H1 (cell line): Measurements from ENCODE around the gene SAMMSON. TPM values are rescaled to one million over a fixed set of nuclear protein-coding genes. Genes with fewer than 3 reads are reported as not detected.

Experiments used
- CTCF ChIA-PET: fragments of 300-600 bp; sonication (Branson Sonifier 250); formaldehyde crosslinking; loops from one replicate; lab custom pipeline; 2021; ENCODE audit not compliant: partially characterized antibody; lab: Charles Lee
- POLR2A ChIA-PET: fragments of 300-600 bp; sonication (Branson Sonifier 250); formaldehyde crosslinking; loops from one replicate; lab custom pipeline; 2021; ENCODE audit warnings: inconsistent platforms; ENCODE audit not compliant: partially characterized antibody; lab: Charles Lee
- DNase-seq, 2 experiments: peaks; one replicate each; pipeline versions ENCODE4 v3.0.0 to v3.0.0-alpha.2; 2010 to 2022; ENCODE audit warnings: low spot score in 2 of 2, low read depth in 1 of 2, mixed read lengths in 1 of 2
- FAIRE-seq: peaks from 2 replicates; lab custom pipeline; 2011; peaks lifted over from hg19 to GRCh38; lab: Jason Lieb, UNC
- H2AFZ ChIP-seq: 2 replicates; pipeline ENCODE4 v1.8.1; 2012; ENCODE audit warnings: low read length, inconsistent platforms
- H2AK5ac ChIP-seq: 2 replicates; pipeline ENCODE4 v1.6.1; 2013; ENCODE audit warnings: low read depth, low read length
- H2BK120ac ChIP-seq: replicated peaks from 2 replicates; pipeline ENCODE3; 2013; ENCODE audit warnings: low read depth, low read length, inconsistent platforms
- H2BK12ac ChIP-seq: 2 replicates; pipeline ENCODE4 v1.6.1; 2013; ENCODE audit warnings: low read depth, low read length
- H2BK15ac ChIP-seq: 2 replicates; pipeline ENCODE4 v1.6.1; 2013; ENCODE audit warnings: low read length
- H2BK20ac ChIP-seq: 2 replicates; pipeline ENCODE4 v1.6.1; 2013; ENCODE audit warnings: low read length
- H2BK5ac ChIP-seq: 2 replicates; pipeline ENCODE4 v1.6.1; 2013; ENCODE audit warnings: low read depth, low read length
- H3K14ac ChIP-seq: 2 replicates; pipeline ENCODE4 v1.6.1; 2013; ENCODE audit warnings: inconsistent platforms; ENCODE audit not compliant: insufficient read length
- H3K18ac ChIP-seq: 2 replicates; pipeline ENCODE4 v1.6.1; 2013; ENCODE audit warnings: low read length; ENCODE audit errors: extremely low read depth
- H3K23ac ChIP-seq: 2 replicates; pipeline ENCODE4 v1.6.1; 2013; ENCODE audit warnings: inconsistent platforms; ENCODE audit not compliant: insufficient read length
- H3K23me2 ChIP-seq: 2 replicates; pipeline ENCODE4 v1.6.1; 2013; ENCODE audit warnings: low read depth, low read length
- H3K27ac ChIP-seq: 2 replicates; pipeline ENCODE4 v1.6.1; 2011; ENCODE audit warnings: low read depth, low read length, inconsistent platforms
- H3K27me3 ChIP-seq, 4 experiments: replicated peaks in 1 of 4; 1 replicate in 1 of 4; 2 replicates in 3 of 4; pipeline versions ENCODE4 v1.6.1 to v1.8.1; 2011 to 2013; ENCODE audit warnings: low read length in 3 of 4, mild to moderate bottlenecking in 3 of 4, inconsistent platforms in 2 of 4, mixed read lengths in 2 of 4, moderate library complexity in 1 of 4; ENCODE audit not compliant: control insufficient read depth in 3 of 4, insufficient read depth in 3 of 4; ENCODE audit errors: extremely low read depth in 1 of 4
- H3K36me3 ChIP-seq, 4 experiments: 2 replicates each; pipeline versions ENCODE4 v1.6.1 to v1.8.1; 2011 to 2013; ENCODE audit warnings: mild to moderate bottlenecking in 4 of 4, low read length in 3 of 4, moderate library complexity in 2 of 4, control low read depth in 1 of 4, inconsistent platforms in 1 of 4; ENCODE audit not compliant: insufficient read depth in 4 of 4, control insufficient read depth in 2 of 4
- H3K4ac ChIP-seq: replicated peaks from 2 replicates; pipeline ENCODE3; 2013; ENCODE audit warnings: low read length, low read depth, mixed read lengths, inconsistent platforms; ENCODE audit not compliant: insufficient read length
- H3K4me1 ChIP-seq, 4 experiments: replicated peaks in 1 of 4; 1 replicate in 1 of 4; 2 replicates in 3 of 4; pipeline versions ENCODE4 v1.6.1 to v1.8.1; 2011 to 2013; ENCODE audit warnings: low read length in 3 of 4, inconsistent platforms in 2 of 4, mixed read lengths in 1 of 4; ENCODE audit not compliant: insufficient read depth in 4 of 4, control insufficient read depth in 3 of 4
- H3K4me2 ChIP-seq, 2 experiments: 2 replicates each; pipeline versions ENCODE4 v1.6.1 to v1.8.1; 2011 to 2013; ENCODE audit warnings: low read depth in 2 of 2, low read length in 2 of 2, control low read depth in 1 of 2, inconsistent platforms in 1 of 2, mild to moderate bottlenecking in 1 of 2; ENCODE audit not compliant: insufficient read depth in 1 of 2
- H3K4me3 ChIP-seq, 4 experiments: fragments of 200-600, 300-600 bp in 1 of 4; sonication (generic), shearing (Covaris generic), sonication (Bioruptor Twin) in 1 of 4; 2 replicates each; pipeline versions ENCODE4 v1.5.1 to v1.8.1; 2011 to 2016; ENCODE audit warnings: low read length in 4 of 4, low read depth in 3 of 4, control low read depth in 2 of 4, inconsistent platforms in 2 of 4, mild to moderate bottlenecking in 2 of 4, mixed read lengths in 1 of 4, moderate library complexity in 1 of 4; ENCODE audit not compliant: insufficient read depth in 2 of 4; ENCODE audit errors: extremely low read depth in 1 of 4
- H3K56ac ChIP-seq: replicated peaks from 2 replicates; pipeline ENCODE3; 2013; ENCODE audit warnings: low read depth, mild to moderate bottlenecking, mixed read lengths, low read length, inconsistent platforms; ENCODE audit not compliant: insufficient read length
- H3K79me1 ChIP-seq: 2 replicates; pipeline ENCODE4 v1.6.1; 2013; ENCODE audit warnings: low read depth, low read length, control low read depth
- H3K79me2 ChIP-seq, 2 experiments: 2 replicates each; pipeline versions ENCODE4 v1.6.1 to v1.8.1; 2012 to 2013; ENCODE audit warnings: low read length in 2 of 2, mild to moderate bottlenecking in 2 of 2, inconsistent platforms in 1 of 2; ENCODE audit not compliant: insufficient read depth in 2 of 2, control insufficient read depth in 1 of 2
- H3K9ac ChIP-seq, 4 experiments: replicated peaks in 1 of 4; 1 replicate in 1 of 4; 2 replicates in 3 of 4; pipeline versions ENCODE4 v1.6.1 to v1.8.1; 2011 to 2013; ENCODE audit warnings: low read depth in 3 of 4, low read length in 3 of 4, control low read depth in 2 of 4, mild to moderate bottlenecking in 2 of 4, moderate library complexity in 2 of 4, inconsistent platforms in 1 of 4; ENCODE audit errors: extremely low read depth in 1 of 4
- H3K9me3 ChIP-seq, 2 experiments: 2 replicates each; pipeline versions ENCODE4 v1.6.1 to v1.8.1; 2012 to 2013; ENCODE audit warnings: mild to moderate bottlenecking in 2 of 2, moderate library complexity in 2 of 2, control low read depth in 1 of 2, inconsistent platforms in 1 of 2, low read depth in 1 of 2, low read length in 1 of 2, mixed read lengths in 1 of 2; ENCODE audit not compliant: insufficient read depth in 2 of 2
- H4K20me1 ChIP-seq, 2 experiments: replicated peaks in 1 of 2; 2 replicates each; pipeline versions ENCODE3 to v1.8.1; 2011 to 2013; ENCODE audit warnings: inconsistent platforms in 2 of 2, low read length in 2 of 2, mild to moderate bottlenecking in 1 of 2; ENCODE audit not compliant: insufficient read depth in 2 of 2, control insufficient read depth in 1 of 2
- H4K5ac ChIP-seq: 2 replicates; pipeline ENCODE4 v1.6.1; 2013; ENCODE audit warnings: low read length, low read depth, mixed read lengths, inconsistent platforms; ENCODE audit not compliant: insufficient read length
- H4K8ac ChIP-seq: 2 replicates; pipeline ENCODE4 v1.8.0; 2013; ENCODE audit warnings: mild to moderate bottlenecking, moderate library complexity, low read length, inconsistent platforms; ENCODE audit not compliant: insufficient read depth; ENCODE audit errors: extremely low read depth
- H4K91ac ChIP-seq: replicated peaks from 2 replicates; pipeline ENCODE3; 2013; ENCODE audit warnings: low read length, mixed read lengths, inconsistent platforms; ENCODE audit not compliant: insufficient read length
- FOSL1 ChIP-seq: IDR thresholded peaks from 2 replicates; pipeline ENCODE4 v1.6.1; 2011; ENCODE audit warnings: mild to moderate bottlenecking, low read depth, low read length, moderate library complexity; ENCODE audit not compliant: insufficient read depth
- HDAC6 ChIP-seq: IDR thresholded peaks from one replicate; pipeline ENCODE4 v1.7.1; 2012; ENCODE audit warnings: low read depth, mild to moderate bottlenecking, inconsistent platforms, low read length, moderate library complexity
- NRF1 ChIP-seq: IDR thresholded peaks from 2 replicates; pipeline ENCODE4 v1.6.1; 2011; ENCODE audit warnings: mild to moderate bottlenecking, low read depth, low read length, improper control_type of control experiment
- POU5F1 ChIP-seq: IDR thresholded peaks from 2 replicates; pipeline ENCODE4 v1.6.1; 2011; ENCODE audit warnings: low read depth, mild to moderate bottlenecking, low read length, moderate library complexity
- SP2 ChIP-seq: IDR thresholded peaks from 2 replicates; pipeline ENCODE4 v1.6.1; 2012; ENCODE audit warnings: mild to moderate bottlenecking, low read length, inconsistent platforms
- TAF1 ChIP-seq: IDR thresholded peaks from 2 replicates; pipeline ENCODE4 v1.6.1; 2011; ENCODE audit warnings: mild to moderate bottlenecking, low read depth, low read length
- TAF7 ChIP-seq: optimal IDR thresholded peaks from 2 replicates; pipeline ENCODE3; 2011; ENCODE audit warnings: low read depth, mild to moderate bottlenecking, inconsistent platforms, low read length, moderate library complexity, borderline replicate concordance
- WGBS, 2 experiments: shearing (Covaris generic) in 1 of 2; methylation state at CpG; one replicate each; pipeline versions ENCODE4 v1.1.6 to v1.1.7; 2013 to 2015; ENCODE audit warnings: low lambda C conversion rate in 2 of 2, mixed read lengths in 2 of 2, inconsistent platforms in 1 of 2, low coverage in 1 of 2, missing lambda C conversion rate in 1 of 2; ENCODE audit not compliant: insufficient replicate concordance in 2 of 2, insufficient coverage in 1 of 2, insufficient read length in 1 of 2; ENCODE audit errors: extremely low coverage in 1 of 2, missing lambda C conversion rate in 1 of 2; 5-methylcytosine and 5-hydroxymethylcytosine counted together
- polyA plus RNA-seq, 7 experiments: library from polyadenylated mRNA; depleted of rRNA in 3 of 7; stranded (reverse) in 5 of 7; unstranded in 2 of 7; fragments of >200 nt in 5 of 7; fragments of 200-250 nt in 2 of 7; gene quantifications; 1 replicate in 5 of 7; 2 replicates in 1 of 7; 4 replicates in 1 of 7; pipeline versions ENCODE4 v1.2.1 to v1.2.3, GENCODE V29; 2011 to 2013; ENCODE audit warnings: missing spikeins in 2 of 7, mixed read lengths in 2 of 7
- total RNA-seq: library from RNA; stranded (reverse); fragmentation: NEBNext Ultra II Directional; extraction: Animal tissue kit (Norgen Biotek cat#: 25700); gene quantifications from 2 replicates; pipeline ENCODE4 v1.2.1, GENCODE V29; 2021
- TF ChIP-seq, protein P1 (sequence below): IDR thresholded peaks from 2 replicates; pipeline ENCODE4 v1.6.1; 2012; ENCODE audit warnings: inconsistent platforms

The SAMMSON gene
- total and polyA plus RNA-seq, 2 of the 8 experiments (the other 6 are each of a cell fraction or from before 2014, with no cell fraction given) = not detected

DNA sequence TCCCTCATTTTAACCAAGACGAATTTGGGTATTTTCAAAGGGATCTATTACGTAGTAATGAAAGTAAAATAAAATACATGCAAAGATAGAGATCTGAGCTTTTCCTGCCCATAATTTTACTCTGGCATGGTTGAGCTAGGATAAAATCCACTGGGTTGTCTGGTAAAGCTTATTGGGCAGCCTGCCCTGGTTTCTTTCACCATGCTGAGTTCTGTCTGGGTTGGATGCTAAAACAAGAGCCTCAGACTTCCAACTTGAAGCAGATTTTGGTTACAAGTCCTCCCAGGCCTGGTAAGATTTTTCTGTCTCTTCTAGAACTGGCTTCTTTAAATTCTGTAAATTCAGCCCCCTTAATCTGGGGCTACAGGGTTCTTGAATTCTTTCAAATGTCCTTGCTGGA is 86.8 kb downstream of the SAMMSON start:
- TF ChIP-seq, protein P1, sequence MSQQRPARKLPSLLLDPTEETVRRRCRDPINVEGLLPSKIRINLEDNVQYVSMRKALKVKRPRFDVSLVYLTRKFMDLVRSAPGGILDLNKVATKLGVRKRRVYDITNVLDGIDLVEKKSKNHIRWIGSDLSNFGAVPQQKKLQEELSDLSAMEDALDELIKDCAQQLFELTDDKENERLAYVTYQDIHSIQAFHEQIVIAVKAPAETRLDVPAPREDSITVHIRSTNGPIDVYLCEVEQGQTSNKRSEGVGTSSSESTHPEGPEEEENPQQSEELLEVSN = no peak
- no peak for TF ChIP-seq NRF1
- TF ChIP-seq POU5F1 = no peak
- no peak for TF ChIP-seq TAF7
- TF ChIP-seq HDAC6 = no peak
- TF ChIP-seq SP2 = no peak
- TF ChIP-seq FOSL1 = no peak
- TF ChIP-seq TAF1 = no peak
- TF ChIP-seq, all 59 proteins: peak for 0
- no peak overlapping the region for H3K14ac ChIP-seq
- H3K18ac ChIP-seq = no peak overlapping the region
- no peak overlapping the region for H4K8ac ChIP-seq
- no peak overlapping the region for H2AFZ ChIP-seq
- no peak overlapping the region for H4K91ac ChIP-seq
- CTCF ChIA-PET = interaction anchor here (1.4 to 12.9 kb wide), 6 partner anchors 9 to 308 kb away, joined by 3 to 205 read pairs (median 6); no protein-coding TSS in a partner anchor
- no peak overlapping the region for H4K5ac ChIP-seq
- no peaks in the 10 kb centered on the region for H4K20me1 ChIP-seq
- H3K27ac ChIP-seq = no peak overlapping the region
- no peak overlapping the region for H3K9ac ChIP-seq
- H3K23me2 ChIP-seq = no peaks in the 10 kb centered on the region
- H3K4me1 ChIP-seq = no peaks in the 10 kb centered on the region
- H3K4me2 ChIP-seq = no peak overlapping the region
- H2BK20ac ChIP-seq = no peak overlapping the region
- WGBS, 2 experiments = 93% methylated on average over 2 of the region's 2 CpGs; no CpG with 5 or more reads in 1 of the 2 experiments
- no peak overlapping the region for H2BK120ac ChIP-seq
- no peaks in the 10 kb centered on the region for H3K9me3 ChIP-seq
- H3K27me3 ChIP-seq = no peaks in the 10 kb centered on the region
- no peaks in the 10 kb centered on the region for H3K79me1 ChIP-seq
- H3K79me2 ChIP-seq = no peaks in the 10 kb centered on the region
- H2BK15ac ChIP-seq = no peak overlapping the region
- no peak for FAIRE-seq
- no peak overlapping the region for H3K56ac ChIP-seq
- H3K4me3 ChIP-seq = no peak overlapping the region
- no peak overlapping the region for H2AK5ac ChIP-seq
- no peak overlapping the region for H2BK5ac ChIP-seq
- no peak overlapping the region for H3K23ac ChIP-seq
- H3K4ac ChIP-seq = no peak overlapping the region
- H2BK12ac ChIP-seq = no peak overlapping the region
- DNase-seq = no peak
- H3K36me3 ChIP-seq = no peaks in the 10 kb centered on the region
- POLR2A ChIA-PET = no interaction called here
